Activated naive CD4-positive, alpha-beta T cell treated with anti-CD3 and anti-CD28 coated beads, Interleukin-2, amount 50 U/mL, for 16 hours (primary cell): ENCODE measurements around the gene LDLRAD3.
"Not testable (repeated sequence)": the region's sequence is repeated elsewhere in the genome, so short reads cannot be mapped to it uniquely, and the experiment has no call there.

Source experiments
- DNase-seq: peaks from one replicate; pipeline ENCODE4 v3.0.0-alpha.2; 2020

The LDLRAD3 gene

DNA sequence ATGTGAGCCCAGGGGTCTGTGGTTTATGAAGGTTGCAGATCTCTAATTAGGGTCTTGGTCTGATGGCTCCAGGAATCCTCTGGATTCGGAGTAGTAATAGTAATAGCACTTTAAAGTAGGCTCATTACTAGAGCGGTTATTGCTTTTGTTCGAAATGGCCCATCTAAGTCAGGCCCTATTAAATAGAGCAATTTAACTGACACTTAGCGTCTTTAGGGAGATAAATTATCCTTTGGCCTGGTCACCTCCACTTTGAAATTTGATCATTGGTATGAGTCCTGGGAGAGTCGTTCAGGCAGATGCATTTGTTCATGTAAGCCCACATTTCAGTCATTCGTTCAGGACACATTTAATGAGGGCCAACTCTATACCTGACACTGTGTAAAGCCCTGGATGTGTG, 54.8 kb downstream of the LDLRAD3 start:
- no peak for DNase-seq

DNA sequence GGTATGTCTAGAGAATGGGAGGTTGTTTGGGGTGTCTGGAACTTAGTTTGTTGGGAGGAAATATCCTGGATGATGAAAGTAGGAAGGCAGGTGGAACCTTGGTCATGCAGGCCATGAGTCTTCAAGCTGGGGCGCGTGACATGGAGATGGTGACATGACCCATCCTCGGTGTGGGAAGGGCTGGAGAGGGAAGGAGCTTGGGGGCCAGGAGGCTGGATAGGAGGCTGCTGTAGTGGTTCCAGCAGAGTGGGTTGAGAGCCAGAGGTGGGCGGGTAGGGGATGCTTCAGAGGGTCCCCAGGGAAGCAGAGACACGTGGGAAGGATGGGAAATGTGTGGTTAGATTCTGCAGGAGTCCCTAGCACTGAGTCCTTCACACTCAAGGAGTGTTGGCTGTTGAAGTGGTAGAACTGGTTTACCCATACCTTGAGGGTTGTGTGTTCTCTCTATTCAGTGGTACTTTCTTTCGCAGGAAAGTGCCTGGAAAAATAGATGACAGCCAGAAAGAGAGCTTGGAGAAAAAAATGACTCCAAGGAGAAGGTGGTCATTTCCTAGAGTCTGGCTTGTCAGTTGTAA, 56.8 kb downstream of the LDLRAD3 start:
- DNase-seq = no peak

DNA sequence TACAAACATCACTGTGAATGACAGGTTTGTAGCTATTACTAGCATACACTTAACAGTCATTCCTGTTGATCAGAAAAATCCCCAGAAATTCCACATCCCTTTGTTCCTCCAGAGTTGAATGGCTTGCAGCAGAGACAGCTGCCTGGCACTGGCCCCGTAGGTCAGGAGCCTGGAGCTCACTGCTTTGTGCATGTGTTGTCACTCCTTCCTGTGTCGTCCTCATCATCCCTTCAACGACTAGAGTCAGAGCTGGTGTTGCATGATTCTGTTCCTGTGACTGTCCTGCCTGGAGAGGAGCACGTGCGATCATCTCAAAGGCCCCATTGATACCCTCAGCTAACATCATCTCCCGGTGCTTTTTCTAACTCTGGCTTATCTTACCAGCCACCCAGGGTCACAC, 58.3 kb downstream of the LDLRAD3 start:
- DNase-seq = no peak

DNA sequence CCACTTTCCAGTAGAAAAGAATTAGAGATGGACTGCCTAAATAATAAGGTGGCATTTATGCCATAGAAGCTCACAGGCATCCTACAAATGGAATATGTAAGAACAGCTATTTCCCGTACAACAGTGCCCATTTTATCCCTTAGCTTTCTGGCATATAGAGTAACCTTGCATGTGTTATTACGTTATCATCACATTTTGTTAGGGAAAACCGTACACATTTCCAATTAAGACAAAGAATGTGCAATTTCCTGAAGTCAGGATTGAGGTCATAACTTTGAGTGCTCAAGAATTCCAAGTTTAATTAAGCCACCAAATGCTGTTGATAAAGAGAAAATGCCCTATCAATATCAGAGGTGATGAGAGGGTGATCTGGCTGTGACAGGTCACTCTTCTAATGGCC, 58.9 kb downstream of the LDLRAD3 start:
- no peak for DNase-seq

DNA sequence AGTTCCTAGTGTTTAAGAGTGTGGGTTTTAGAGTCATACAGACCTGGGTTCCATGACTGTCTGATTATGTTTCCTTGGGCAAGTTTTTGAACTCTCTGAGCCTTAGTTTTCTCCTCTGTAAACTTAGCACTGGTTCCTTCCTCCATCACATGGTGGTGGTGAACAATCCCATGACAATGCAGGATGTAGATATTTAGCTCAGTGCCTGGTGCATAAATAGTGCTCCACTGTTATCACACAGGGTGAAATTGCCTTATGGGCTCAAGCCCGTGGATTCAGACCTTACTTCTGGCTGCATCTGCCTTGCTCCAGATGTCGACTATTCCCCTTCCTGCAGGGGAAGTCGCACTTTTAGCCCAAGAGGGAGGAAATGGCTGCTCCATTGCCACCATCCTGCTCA, 62.7 kb downstream of the LDLRAD3 start:
- DNase-seq = no peak

DNA sequence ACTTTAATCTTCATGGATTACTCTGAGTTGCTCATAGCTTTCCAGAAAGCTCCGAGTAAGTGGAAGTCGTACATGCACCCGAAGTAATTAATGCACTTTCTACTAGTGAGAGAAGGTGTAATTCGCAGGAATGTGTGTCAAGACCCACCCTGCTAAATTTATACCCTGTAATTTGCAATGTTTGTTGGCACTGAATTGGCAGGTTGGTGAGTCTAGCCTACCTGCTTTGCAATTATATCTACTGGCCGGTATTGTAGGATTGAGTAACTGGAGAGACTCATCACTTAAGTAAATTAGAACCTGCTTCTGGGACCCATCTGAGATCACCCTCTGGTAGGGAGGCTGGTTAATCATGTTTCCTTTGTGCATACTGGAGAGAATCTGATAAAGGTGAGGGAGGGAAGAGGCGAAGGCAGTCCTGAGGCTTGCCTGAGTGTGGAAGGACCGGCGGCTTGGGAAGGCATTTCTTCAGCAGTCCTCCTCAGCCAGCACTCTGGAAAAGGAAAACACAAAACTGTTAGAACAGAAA, 63.3 kb downstream of the LDLRAD3 start:
- no peak for DNase-seq

DNA sequence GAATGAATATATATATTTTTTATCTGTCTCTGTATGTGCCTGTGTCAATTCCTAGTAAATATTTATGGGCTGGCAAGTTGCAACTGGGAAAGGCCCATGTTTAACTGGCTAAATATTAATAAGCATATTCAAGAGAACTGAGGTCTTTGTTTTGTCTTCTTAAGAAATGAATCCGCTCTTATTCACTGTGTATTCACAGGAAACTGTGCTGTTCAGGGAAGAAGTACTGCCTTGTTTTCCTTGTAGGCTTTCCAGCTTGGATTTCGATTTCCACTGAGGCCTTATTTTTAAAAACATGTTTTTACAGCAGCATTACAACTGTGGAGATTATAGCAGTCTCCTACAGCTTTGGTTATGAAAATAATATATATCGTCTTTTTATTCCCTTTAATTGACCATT, 64.7 kb downstream of the LDLRAD3 start:
- no peak for DNase-seq

DNA sequence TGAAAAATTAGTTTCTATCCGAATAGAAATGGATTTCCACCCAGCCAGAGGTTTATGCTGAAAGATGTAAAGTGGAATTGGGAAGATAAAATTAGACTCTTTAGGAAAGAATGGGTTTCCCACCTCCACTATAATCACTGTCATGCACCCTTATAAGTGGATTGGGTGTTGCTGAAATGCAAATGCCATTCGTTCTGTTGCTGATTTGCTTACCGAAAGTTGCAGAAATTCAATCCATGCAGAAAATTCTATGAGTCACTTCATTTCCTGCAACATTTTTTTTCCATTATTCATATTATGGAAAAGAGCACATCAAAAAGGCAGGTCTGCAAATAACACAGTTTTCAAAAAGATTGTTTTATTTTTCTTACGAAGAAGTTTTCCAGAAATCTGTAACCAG, 65.6 kb downstream of the LDLRAD3 start:
- no peak for DNase-seq

DNA sequence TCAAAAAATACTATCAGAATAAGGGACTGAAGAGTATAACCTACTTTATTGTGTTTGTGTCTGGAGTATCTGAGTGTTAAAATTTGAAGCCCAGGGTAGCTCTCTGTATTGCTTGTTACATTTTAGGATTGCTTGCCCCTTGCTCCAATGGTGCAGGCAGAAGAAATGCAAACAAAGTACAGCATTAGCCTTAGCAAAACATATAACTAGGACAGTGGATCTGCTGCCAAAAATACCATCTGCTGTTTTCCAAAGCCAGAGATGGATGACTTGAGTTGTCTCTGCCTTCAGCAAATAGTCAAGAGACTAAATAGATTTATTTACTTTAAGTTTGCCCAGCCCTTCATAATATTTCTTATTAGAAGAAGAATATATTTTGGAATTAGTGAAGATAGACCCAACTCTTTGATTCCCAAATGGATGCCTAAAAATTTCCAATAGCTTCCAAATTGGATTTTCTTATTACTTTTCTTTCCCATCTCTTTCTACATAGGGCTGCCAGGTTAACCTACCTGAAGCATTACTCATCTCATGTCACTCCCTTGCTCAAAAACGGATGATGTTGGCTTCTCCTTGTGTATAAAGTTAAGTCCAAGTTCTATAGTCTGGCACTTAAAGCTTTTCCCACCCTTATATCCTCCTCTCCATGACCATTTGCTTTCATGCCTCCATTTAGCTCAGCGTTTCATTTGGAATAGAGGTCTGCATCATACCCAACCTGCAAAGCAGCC, 66.3 kb downstream of the LDLRAD3 start:
- no peak for DNase-seq

DNA sequence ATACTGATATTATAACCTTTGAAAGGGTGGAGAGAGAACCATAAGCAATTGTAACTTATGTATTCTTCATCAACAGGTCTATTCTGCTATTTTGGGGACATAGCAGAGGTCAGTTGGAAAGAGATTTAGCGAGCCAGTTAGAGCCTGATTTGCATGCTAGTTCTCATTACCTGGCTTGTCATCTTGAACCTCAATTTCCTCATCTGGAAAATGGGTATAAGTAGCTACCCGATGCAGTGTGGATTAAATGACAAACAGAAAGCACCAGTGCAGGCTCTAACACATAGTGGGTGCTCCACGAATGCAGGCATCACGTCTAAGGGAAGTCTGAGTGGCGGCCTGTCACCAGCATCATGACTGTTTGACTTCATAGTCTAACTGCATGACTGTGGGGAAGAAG, 67.7 kb downstream of the LDLRAD3 start:
- DNase-seq = no peak

DNA sequence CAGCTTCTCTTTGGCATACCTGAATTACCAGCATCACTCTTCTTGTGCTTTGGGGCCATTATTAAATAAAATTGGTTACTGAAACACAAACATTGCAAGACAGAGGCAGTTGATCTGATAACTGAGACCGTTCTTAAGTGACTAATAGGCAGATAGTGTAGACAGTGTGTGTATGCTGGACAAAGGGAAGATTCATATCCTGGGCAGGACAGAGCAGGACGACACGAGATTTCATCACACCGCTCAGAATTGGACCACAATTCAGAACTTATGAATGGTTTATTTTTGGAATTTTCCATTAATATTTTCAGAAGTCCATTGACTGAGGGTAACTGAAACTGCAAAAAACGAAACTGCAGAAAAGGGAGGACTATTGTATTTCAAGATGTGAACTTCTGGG, 68.6 kb downstream of the LDLRAD3 start:
- DNase-seq = no peak

DNA sequence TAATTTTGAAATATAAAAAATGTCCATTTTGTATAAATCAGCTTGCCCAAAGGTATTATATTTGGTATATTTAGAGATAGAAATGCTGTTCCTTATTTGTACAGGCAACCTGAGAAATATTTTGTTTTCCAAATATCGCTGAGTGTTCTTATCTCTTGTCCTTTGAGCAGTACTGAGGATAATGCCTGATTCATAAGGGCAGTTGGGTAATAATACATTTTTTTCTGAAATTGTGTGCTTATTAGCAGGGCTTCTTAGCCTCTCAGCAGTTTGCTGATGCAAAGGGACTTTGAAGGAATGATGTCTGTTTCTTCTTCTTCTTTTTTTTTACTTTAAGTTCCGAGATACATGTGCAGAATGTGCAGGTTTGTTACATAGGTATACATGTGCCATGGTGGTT, 69.1 kb downstream of the LDLRAD3 start:
- no peak for DNase-seq

DNA sequence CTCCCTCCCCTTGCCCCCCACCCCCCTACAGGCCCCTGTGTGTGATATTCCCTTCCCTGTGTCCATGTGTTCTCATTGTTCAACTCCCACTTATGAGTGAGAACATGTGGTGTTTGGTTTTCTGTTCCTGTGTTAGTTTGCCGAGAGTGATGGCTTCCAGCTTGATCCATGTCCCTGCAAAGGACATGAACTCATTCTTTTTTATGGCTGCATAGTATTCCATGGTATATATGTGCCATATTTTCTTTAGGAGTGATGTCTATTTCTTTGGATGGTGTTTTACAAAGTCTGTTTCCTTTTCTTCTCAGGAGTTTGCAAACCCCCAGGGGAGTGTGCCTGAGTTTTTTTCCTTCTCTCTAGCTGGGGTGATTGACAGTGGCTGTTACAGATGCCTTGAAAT, 69.6 kb downstream of the LDLRAD3 start:
- DNase-seq = not testable (repeated sequence)

DNA sequence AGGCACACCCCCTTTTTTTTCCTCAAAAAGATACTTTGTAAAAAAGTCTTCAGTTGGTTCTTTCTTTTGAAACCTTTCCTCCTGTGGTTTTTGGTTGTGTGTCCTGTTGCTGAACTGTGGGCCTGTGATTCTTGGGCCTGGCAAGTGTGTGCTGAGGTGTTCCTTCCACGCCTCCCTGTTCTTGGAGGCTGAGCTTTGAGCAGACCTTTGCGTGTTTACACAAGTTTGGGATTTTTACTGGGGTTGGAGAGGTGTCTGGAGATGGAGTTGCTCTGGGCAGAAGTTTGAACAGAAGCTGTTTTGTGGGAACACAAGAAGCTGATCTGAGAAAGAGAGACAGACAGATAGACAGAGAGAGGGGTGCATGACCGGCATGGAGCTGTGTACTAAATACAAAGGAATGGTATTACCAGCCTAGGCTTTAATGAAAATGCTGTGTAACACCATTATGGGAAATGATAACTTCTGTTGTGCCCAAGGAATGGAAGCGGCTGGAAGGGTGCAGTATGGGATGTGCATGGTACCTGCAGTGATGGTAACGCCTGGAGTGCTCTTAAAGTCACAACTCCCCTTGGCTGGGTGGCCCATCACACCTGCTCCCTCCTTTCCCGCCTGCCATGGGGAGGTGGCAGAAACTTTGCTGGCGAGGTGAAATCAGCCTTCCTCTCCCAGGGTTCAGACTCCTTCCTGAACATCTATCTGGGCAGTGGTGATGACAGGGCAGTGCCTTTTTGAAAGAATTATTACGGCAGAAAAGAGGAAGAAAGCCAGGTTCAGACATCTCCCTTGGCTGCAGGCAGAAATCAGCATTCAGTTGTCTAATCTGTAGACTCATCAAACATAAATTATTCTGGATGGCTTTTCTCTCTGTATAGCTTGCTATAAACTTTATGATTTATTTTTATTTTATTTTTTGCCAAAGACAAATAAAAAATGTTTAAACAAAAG, 70.4 kb downstream of the LDLRAD3 start:
- DNase-seq = no peak

DNA sequence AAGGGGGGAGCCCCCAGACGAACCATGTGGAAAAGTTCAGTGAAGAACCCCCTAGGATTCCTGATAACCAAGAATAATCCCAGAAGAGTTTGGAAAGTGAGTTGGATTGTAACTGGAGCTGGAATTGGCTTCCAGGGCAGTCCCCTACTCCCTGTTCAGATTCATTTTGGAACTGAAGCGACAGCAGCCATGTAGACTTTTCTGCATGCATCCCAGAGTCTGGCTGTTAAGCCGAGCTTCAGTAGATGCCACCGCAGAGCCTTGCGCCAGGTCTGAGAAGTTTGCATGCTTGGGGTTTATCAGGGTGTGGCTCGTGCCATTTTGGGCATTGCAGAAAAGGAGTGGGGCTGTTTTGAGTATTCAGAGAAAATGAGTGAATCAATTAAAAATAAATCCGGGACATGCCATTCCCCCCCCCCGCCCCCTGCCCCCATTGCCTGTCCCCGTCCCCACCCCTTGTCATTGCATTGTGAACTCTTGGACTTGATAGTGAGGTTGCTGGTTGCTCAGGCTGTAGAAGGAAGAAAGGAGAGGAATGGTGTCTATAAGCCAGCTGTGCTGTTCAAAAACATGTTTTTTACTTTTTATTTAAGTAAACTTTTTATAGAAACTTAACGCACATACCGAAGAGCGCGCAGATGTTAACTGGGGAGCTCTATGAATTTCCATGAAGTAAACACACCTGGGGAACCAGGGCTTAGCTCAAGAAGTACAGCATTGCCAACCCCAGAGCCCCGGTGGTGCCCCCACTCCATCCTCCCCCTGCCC, 71.2 kb downstream of the LDLRAD3 start:
- DNase-seq = no peak

DNA sequence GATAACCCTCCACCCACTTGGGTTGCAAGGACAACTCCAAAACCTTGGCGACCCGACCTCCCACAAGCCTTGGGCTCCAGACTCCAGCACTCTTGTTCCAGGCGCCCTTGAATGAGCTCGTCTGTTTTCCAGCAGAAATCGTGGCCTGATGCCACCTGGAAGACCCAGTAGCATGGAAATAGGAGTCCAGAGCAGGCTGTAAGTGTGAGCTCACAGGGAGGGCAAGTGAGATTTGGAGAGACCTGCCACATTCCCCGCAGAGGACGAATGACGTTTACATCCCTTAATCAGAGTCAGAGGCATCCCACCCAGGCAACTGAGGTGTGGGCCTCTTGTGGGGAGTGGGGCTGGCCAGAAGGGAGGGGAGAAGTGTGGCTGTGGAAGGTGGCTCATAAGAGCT, 71.9 kb downstream of the LDLRAD3 start:
- no peak for DNase-seq

DNA sequence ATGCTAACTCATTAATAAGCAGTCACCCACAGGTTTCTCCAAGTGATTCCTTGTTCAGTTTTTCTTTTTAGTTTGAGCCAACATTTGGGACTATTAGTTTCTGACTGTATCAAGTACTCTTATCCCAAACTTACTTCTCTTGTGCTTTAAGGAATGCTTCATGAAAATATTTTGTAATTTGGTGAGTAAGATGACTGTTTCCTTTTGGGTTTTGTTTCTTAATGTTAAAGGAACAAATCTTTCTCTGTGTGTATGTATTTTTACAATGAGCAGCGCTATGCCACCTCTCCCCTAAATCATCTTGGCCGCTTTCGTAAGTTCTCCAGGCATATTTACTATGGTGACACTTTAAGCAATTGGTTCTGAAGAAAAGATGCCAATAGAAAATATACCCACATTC, 72.4 kb downstream of the LDLRAD3 start:
- DNase-seq = no peak

DNA sequence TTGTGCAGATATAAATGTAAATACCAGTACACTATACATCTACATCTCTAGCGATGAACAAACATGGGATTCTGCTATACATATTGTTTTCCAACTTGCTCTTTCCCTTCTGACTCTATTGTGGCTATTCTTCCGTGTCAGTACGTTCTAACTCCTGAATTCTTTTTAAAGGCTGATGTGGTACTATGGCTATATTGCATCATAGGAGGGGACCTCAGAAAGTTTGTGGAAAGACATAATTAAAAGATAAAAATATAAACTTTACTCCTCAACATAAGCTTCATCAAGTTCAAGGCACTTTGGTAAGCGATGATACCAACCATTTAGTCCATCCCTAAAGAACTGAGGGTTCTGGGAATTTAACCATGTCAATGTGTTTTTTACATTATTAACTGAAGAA, 72.8 kb downstream of the LDLRAD3 start:
- no peak for DNase-seq

DNA sequence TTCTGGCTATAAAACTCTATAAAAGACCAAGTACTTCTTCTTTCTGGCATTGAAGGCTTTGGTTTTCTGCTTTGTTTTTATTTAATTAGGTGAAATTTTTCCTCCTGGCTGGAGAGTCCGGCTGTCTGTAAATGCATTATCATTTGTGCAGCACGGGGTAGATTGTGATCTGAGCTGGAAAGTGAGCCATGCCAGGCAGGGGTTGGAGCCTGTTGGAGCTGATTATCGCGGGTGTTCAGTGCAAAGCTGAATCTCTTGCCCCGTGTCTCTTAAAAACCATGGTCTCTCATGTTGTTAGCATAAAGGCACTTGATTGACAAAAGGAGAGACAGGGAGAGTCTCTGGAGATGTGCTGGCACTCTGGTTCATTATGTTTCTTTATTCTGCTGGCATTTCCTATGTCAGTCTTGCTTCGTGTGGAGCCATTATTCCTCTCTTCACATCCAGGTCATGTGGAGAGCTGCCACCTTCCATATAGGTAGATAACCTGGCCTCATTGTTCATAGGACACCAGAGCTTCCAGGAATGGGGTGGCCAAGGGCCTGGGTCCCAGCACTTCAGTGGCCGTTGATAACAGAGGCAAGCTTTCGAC, 75.2 kb downstream of the LDLRAD3 start:
- DNase-seq = no peak

DNA sequence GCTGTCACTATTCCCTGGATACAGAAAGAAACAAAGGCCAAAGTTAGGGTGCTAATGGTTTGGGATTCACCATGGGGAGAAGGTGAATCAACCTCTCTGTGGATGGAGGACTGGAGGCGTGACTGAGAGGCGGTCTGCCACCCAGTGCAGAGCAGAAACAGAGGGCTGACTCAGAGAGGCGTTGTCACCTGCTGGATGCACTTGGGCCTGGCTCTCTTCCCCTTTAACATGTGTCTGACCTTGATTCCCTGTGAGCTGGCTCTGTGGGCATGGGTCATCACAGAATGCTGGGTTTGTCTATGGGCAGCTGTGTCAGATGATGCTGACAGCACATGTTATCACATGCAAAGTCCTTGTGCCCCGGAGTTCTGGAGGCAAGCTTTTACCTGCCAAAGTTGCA, 75.9 kb downstream of the LDLRAD3 start:
- DNase-seq = no peak

DNA sequence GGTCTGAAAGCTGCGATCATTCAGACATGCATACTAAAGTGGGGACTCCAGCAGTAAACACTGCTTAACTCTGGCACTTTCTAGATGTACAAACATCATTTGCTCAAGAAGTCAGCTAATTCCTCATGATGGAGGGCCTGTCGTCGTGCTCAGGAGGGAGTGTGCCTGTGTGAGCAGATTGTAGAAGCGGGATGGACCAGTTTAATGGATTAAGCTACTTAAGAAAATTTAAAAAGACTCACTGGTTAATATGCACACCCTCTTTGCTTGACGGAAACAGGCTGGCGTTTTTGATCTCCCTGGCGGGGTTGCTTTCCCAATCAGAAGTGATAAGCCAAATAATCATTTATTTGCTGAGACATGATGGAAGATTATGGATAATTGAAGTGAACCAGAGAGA, 79.0 kb downstream of the LDLRAD3 start:
- no peak for DNase-seq

DNA sequence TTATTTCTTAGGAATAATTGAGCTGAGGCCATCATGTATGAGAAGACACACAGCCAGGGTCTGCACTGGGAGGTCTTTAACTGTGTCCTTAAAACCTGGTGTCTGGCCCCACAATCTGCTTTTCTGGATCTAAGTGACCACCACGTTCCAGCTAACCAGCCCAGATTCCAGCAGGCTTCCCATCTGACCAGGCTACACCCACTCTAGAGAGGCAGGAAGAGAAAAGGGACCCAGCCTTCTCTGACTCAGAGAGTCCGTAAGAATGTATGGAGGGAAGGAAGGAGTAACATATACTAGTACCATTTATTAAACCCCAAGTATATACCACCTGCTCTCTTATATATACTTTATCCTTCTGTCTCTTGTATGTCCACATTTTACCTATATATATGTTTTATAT, 80.1 kb downstream of the LDLRAD3 start:
- DNase-seq = no peak

DNA sequence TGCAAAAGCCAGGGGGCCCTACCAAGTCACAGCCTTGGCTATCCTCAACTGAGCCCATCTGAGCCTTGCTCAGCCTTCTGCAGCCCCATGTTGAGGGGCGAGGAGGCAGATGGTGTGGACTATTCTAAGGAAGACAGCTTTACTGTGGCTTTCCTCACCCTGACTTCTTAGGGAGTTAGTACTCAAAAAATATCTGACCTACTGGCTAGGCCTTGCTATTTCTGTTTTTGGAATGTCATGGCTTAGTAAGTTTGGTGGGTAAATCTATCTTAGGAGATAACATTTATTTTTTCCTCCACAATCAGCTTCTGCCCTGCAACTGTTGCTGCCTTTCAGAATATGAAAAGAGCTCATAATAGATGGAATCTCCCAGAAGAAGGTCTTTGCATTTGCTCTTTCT, 80.9 kb downstream of the LDLRAD3 start:
- no peak for DNase-seq
